Brain microvascular endothelial cell (primary cell): ENCODE data around the gene PTEN.
A peak's percentile ranks its signal among the peaks of the same experiment; 100 is the strongest.
"Not testable (repeated sequence)": the region's sequence is repeated elsewhere in the genome, so short reads cannot be mapped to it uniquely, and the experiment has no call there.

Source experiments
- DNase-seq: peaks from one replicate; pipeline ENCODE4 v3.0.0-alpha.2; 2020
- H3K27ac ChIP-seq: fragments of 250-450 bp; sonication (Bioruptor Pico); 2 replicates; pipeline ENCODE4 v1.5.1; 2020; ENCODE audit warnings: mild to moderate bottlenecking, moderate library complexity
- H3K27me3 ChIP-seq: fragments of 250-450 bp; sonication (Bioruptor Pico); replicated peaks from 2 replicates; pipeline ENCODE4 v1.5.1; 2020; ENCODE audit warnings: mild to moderate bottlenecking
- H3K36me3 ChIP-seq: fragments of 250-450 bp; sonication (Bioruptor Pico); replicated peaks from 2 replicates; pipeline ENCODE4 v1.5.1; 2020; ENCODE audit warnings: mild to moderate bottlenecking
- H3K4me3 ChIP-seq: 2 replicates; pipeline ENCODE4 v1.5.1; 2011; ENCODE audit warnings: low read depth, mild to moderate bottlenecking, control low read depth, low read length, moderate library complexity
- in situ Hi-C: cut with HindIII; loops from 2 replicates; pipeline ENCODE4 v1.10.0; 2017; ENCODE audit warnings: low sequenced_read_pairs, low pct_ligation_motif_present
- TF ChIP-seq, protein P1 (sequence below): IDR thresholded peaks from 2 replicates; pipeline ENCODE4 v1.5.1; 2011; ENCODE audit warnings: low read depth, mild to moderate bottlenecking, moderate library complexity, low read length, control low read depth, inconsistent platforms; ENCODE audit errors: missing control alignments

PTEN gene

DNA sequence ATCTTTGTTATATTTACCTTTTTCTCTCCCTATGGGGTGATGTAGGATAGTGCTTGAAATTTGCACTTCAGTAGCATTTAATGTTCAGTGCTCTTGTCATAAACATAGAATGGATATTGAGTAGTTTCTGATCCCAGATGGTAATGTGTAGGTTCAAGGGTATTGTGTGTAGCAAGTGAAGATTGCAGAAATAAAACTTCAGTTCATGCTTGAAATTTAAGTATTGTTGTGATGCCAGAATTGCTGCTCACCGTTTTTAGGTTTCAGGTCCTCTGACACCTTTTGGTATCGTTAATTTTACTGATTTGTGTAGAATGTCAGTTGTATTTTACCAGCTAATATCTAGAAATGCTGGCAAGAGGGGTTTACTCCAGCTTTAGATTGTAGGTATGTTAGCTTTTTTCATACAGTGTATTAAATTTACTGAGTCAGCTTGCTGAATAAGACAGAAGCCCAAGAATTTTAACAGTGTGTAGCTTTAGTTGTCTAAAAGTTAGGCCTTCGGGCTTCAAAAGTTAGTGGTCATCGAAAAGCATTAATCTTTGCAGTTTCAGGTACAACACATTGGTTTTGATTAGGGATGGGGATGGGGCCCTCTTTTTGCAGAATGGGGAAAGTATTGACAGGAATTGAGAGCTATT, 1.9 kb downstream of the PTEN start:
- H3K36me3 ChIP-seq, result peaks cover 2% of the 10 kb centered on the region
- H3K27ac ChIP-seq, result peak overlapping the region; percentile 57
- DNase-seq, result no peak
- peak overlapping the region; percentile 71 for H3K4me3 ChIP-seq
- no peaks in the 10 kb centered on the region for H3K27me3 ChIP-seq
- TF ChIP-seq, protein P1, sequence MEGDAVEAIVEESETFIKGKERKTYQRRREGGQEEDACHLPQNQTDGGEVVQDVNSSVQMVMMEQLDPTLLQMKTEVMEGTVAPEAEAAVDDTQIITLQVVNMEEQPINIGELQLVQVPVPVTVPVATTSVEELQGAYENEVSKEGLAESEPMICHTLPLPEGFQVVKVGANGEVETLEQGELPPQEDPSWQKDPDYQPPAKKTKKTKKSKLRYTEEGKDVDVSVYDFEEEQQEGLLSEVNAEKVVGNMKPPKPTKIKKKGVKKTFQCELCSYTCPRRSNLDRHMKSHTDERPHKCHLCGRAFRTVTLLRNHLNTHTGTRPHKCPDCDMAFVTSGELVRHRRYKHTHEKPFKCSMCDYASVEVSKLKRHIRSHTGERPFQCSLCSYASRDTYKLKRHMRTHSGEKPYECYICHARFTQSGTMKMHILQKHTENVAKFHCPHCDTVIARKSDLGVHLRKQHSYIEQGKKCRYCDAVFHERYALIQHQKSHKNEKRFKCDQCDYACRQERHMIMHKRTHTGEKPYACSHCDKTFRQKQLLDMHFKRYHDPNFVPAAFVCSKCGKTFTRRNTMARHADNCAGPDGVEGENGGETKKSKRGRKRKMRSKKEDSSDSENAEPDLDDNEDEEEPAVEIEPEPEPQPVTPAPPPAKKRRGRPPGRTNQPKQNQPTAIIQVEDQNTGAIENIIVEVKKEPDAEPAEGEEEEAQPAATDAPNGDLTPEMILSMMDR, result no peak
- in situ Hi-C loops, result loop anchor here (25.0 kb wide), 2 partner anchors 522 to 697 kb away; no protein-coding TSS in a partner anchor

DNA sequence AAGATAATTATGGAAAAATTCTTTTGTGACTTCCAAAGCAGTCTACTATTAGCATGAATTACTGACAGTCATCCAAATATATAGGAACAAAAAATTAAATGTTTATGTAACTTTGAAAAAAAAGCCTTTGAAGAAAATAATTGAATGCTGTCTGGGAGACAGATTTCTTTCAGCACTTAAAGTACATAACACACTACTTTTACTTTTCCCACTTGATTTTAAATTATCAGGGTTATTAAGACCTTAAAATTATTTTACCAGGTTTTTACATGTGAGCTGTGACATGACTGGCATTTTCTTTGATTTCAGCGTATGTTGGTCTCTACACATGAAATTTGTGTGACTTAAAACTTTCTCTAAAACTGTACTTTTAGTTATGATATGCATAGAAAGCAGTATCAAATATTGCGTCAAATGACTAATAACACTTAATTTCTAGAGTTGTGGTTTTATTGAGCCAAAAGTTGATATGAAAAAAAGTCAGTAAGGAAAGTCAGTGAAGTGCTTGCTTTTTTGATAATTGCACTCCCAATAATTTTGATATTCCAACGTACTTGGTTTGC, 3.1 kb downstream of the PTEN start:
- H3K27ac ChIP-seq, result peak overlapping the region; percentile 10
- peaks cover 2% of the 10 kb centered on the region for H3K36me3 ChIP-seq
- H3K27me3 ChIP-seq, result no peaks in the 10 kb centered on the region
- TF ChIP-seq, protein P1, result no peak
- in situ Hi-C loops, result loop anchor here (25.0 kb wide), 2 partner anchors 521 to 696 kb away; no protein-coding TSS in a partner anchor
- DNase-seq, result no peak
- peak overlapping the region; percentile 71 for H3K4me3 ChIP-seq

DNA sequence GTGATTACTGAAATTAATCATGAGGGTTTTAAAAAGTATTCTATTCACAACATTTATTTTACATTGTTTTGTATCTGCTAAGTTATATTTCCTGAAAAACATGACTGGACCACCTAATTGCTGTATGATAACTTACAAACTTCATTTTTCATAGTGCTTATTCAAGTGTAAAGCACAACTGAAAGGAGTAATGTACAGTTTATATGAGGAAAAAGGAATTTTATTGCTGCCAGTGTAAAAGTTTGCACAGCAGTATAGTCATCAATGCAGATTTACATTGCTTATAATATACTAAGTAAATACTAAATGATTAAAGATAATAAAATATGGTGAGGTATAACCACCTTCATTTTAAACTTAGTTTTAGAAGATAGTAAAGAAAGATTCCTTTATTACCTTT, 4.0 kb downstream of the PTEN start:
- DNase-seq, result no peak
- Histone ChIP-seq H3K4me3 (peak overlapping the region; percentile 71), H3K27me3 (no peaks in the 10 kb centered on the region), H3K36me3 (peaks cover 2% of the 10 kb centered on the region), H3K27ac (peak overlapping the region; percentile 0)
- TF ChIP-seq, protein P1, result no peak
- in situ Hi-C loops, result loop anchor here (25.0 kb wide), 2 partner anchors 520 to 695 kb away; no protein-coding TSS in a partner anchor

DNA sequence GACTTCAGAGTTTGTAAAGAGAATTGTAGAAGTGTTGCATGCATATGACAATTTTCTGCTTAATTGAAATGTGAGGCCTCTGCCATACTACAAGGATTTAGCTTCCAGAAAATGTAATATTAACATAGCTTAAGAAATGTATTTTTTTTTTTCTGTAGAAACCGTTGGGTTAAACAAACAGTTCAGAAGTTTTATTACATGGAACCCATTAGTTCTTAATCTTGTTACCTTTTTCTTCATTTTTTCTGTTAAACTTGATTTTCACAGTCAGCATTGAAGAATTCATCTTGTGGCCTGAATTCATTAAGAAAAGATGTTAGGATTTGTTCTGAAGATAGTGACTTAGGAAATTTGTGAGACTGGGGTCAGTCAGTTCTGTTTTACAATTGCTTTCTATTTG, 4.9 kb downstream of the PTEN start:
- Histone ChIP-seq H3K36me3 (peaks cover 2% of the 10 kb centered on the region), H3K27ac (no peak overlapping the region), H3K4me3 (peak overlapping the region; percentile 71), H3K27me3 (no peaks in the 10 kb centered on the region)
- in situ Hi-C loops, result loop anchor here (25.0 kb wide), 2 partner anchors 519 to 694 kb away; no protein-coding TSS in a partner anchor
- TF ChIP-seq, protein P1, result no peak
- DNase-seq, result no peak

DNA sequence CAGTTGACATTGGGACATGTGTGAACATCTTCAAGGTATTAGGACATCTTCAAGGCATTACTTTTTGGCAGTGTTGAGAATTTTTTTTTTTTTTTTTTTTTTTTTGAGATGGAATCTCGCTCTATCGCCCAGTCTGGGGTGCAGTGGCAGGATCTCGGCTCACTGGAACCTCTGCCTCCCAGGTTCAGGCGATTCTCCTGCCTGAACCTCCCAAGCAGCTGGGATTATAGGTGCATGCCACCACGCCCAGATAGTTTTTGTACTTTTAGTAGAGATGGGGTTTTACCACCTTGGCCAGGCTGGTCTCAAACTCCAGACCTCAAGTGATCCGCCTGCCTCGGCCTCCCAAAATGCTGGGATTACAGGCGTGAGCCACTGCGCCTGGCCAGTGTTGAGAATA, 5.7 kb downstream of the PTEN start:
- H3K27me3 ChIP-seq, DNase-seq, H3K36me3 ChIP-seq, H3K27ac ChIP-seq: not testable (repeated sequence)
- H3K4me3 ChIP-seq, result peak overlapping the region; percentile 6
- in situ Hi-C loops, result loop anchor here (25.0 kb wide), 2 partner anchors 518 to 693 kb away; no protein-coding TSS in a partner anchor

DNA sequence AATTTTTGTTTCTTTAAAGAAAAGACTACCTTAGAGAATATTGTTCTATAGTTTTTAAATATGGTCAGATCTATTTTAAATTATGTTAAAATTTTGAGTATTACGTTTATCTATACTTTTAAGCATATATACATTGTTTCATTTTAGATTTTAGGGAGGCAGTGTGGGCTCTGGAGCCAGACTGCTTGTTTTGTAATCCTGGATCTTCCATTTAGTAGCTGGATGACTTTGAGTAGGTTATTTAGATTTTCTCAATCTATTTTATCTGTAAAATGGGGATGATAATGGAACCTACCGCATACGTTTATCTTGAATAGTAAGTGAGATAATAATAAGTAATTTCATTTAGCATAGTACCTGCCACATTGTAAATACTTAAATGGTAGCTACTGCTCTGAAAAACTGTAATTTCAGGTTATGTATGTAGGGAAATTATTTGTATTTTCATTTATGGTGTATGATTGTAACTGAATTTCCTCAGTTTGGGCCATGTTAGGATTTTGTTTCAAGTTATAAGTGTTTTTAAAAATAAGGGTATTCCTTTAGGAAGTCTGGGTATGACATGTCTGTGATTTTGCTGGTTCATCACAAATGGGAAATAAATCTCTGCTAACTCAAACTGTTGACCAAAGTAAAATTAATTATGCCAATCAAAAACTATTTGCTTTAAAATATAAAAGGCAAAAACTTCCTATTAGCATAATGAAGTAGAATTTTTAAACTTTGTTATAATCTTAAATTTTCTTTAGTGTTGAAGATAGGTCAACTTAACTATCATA, 6.5 kb downstream of the PTEN start:
- H3K4me3 ChIP-seq, result no peak overlapping the region
- no peaks in the 10 kb centered on the region for H3K36me3 ChIP-seq
- TF ChIP-seq, protein P1, result no peak
- no peaks in the 10 kb centered on the region for H3K27me3 ChIP-seq
- in situ Hi-C loops, result loop anchor here (25.0 kb wide), 2 partner anchors 517 to 692 kb away; no protein-coding TSS in a partner anchor
- H3K27ac ChIP-seq, result no peak overlapping the region
- no peak for DNase-seq
